NT2/D1 (cell line): Measurements from ENCODE around the gene CORIN.

ENCODE experiments used
- DNase-seq: peaks from one replicate; pipeline ENCODE4 v3.0.0-alpha.2; 2011; ENCODE audit warnings: low read depth, low spot score
- H3K27me3 ChIP-seq: 2 replicates; pipeline ENCODE4 v1.6.0; 2011; ENCODE audit warnings: mild to moderate bottlenecking; ENCODE audit not compliant: insufficient read length, insufficient read depth
- H3K36me3 ChIP-seq: 2 replicates; pipeline ENCODE4 v1.6.1; 2011; ENCODE audit warnings: mild to moderate bottlenecking, low read length, mixed read lengths; ENCODE audit not compliant: insufficient read depth, insufficient read length
- H3K4me1 ChIP-seq: 2 replicates; pipeline ENCODE4 v1.5.1; 2011; ENCODE audit not compliant: insufficient read depth, insufficient read length
- H3K4me3 ChIP-seq: 2 replicates; pipeline ENCODE4 v1.5.1; 2011; ENCODE audit warnings: low read depth; ENCODE audit not compliant: insufficient read length
- H3K9ac ChIP-seq: 2 replicates; pipeline ENCODE4 v1.6.0; 2011; ENCODE audit warnings: low read depth; ENCODE audit not compliant: insufficient read length
- H3K9me3 ChIP-seq: 2 replicates; pipeline ENCODE4 v1.5.1; 2011; ENCODE audit warnings: mild to moderate bottlenecking, low read length; ENCODE audit not compliant: insufficient read depth
- SUZ12 ChIP-seq: IDR thresholded peaks from 2 replicates; pipeline ENCODE4 v1.6.1; 2011; ENCODE audit not compliant: insufficient read length, insufficient read depth; ENCODE audit errors: extremely low read depth
- YY1 ChIP-seq: IDR thresholded peaks from 2 replicates; pipeline ENCODE4 v1.6.1; 2011; ENCODE audit not compliant: insufficient read length, insufficient read depth
- ZNF274 ChIP-seq: IDR thresholded peaks from 2 replicates; pipeline ENCODE4 v1.6.1; 2011; ENCODE audit warnings: mild to moderate bottlenecking, low read depth, low read length

Gene CORIN

DNA sequence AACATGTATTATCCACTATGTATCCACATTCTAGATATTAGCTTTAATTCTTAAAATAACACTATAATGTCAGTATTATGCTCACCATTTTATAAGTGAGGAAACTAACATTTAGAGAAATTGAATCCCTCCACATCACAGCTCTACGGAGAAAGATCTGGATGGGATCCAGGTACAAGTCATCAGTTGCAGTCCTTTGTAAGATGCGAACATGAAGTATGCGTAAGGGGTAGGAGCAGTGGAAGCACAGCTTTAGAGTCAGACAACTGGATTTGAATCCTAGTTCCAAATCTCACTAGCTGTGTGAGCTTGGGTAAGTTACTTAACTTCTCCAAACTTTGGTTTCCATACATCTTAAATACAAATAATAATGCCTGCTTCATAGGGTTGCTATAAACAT is 190.3 kb downstream of the CORIN start:
- no peak for DNase-seq
- no peaks in the 10 kb centered on the region for H3K27me3 ChIP-seq
- no peak overlapping the region for H3K9ac ChIP-seq
- no peaks in the 10 kb centered on the region for H3K4me1 ChIP-seq
- H3K9me3 ChIP-seq, result no peaks in the 10 kb centered on the region
- no peaks in the 10 kb centered on the region for H3K36me3 ChIP-seq
- H3K4me3 ChIP-seq, result no peak overlapping the region
- TF ChIP-seq SUZ12 (no peak), YY1 (no peak), ZNF274 (no peak)

DNA sequence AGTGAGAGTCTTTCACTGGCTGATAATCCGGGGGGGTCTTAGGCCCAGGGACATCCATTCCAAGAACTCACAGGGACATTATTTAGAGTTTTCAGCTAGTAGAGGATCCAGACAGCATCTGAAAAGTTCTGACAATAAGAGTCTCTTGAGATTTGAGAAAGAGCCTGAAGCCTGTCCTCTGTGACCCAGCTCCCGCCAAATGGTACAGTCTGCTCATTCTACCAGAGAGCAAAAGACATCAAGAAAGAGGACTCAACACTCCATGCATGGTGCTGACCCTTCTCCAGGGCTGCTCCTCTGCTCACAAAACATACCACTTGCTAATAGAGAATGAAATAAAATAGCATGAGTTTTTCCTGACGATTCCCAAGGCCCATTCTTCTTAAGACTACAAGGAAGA is 190.8 kb downstream of the CORIN start:
- Histone ChIP-seq H3K4me1 (no peaks in the 10 kb centered on the region), H3K36me3 (no peaks in the 10 kb centered on the region), H3K9me3 (no peaks in the 10 kb centered on the region), H3K9ac (no peak overlapping the region), H3K27me3 (no peaks in the 10 kb centered on the region), H3K4me3 (no peak overlapping the region)
- no peak for DNase-seq
- no peak for TF ChIP-seq SUZ12
- no peak for TF ChIP-seq YY1
- no peak for TF ChIP-seq ZNF274

DNA sequence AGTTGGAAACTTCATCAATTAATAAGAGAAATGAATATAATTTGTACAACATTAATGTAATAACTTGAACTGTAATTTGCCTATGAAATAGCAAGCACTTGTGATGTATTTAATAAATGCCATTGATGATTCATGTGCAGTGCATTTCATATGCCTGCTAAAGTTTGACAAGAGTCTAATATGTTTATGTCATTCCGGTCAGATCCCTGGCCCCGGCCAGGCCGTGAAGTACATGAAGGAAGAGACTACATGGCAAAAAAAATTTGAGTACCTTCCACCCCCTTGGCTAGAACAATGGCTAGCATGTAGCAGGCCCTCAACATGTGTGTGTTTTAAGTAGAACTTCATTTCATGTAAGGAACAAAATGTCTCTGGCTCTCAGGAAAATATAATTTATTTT is 191.5 kb downstream of the CORIN start:
- Histone ChIP-seq H3K4me3 (no peak overlapping the region), H3K4me1 (no peaks in the 10 kb centered on the region), H3K27me3 (no peaks in the 10 kb centered on the region), H3K9ac (no peak overlapping the region), H3K9me3 (no peaks in the 10 kb centered on the region), H3K36me3 (no peaks in the 10 kb centered on the region)
- no peak for DNase-seq
- no peak for TF ChIP-seq SUZ12
- TF ChIP-seq YY1, result no peak
- no peak for TF ChIP-seq ZNF274

DNA sequence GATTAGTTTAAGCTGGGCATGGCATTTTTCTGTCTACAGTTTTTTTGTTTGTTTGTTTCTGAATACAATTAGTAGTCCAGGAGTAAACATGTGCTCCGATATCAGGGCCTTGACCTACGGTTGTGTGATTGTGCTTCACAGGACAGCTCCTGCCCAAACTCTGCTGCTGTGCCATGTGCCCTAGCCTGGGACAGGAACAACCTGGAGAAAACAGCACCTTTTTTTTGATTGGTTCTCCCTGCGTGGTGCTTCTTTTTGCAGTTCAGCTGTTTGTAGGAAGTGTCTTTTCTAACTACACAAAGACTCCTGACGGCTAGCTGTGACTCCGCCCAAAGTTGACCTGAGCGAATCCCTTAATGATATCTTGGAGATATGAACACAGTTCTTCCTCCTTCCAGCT is 194.0 kb downstream of the CORIN start:
- Histone ChIP-seq H3K9ac (no peak overlapping the region), H3K4me3 (no peak overlapping the region), H3K4me1 (no peaks in the 10 kb centered on the region), H3K9me3 (no peaks in the 10 kb centered on the region), H3K36me3 (no peaks in the 10 kb centered on the region), H3K27me3 (no peaks in the 10 kb centered on the region)
- no peak for DNase-seq
- TF ChIP-seq YY1 (no peak), ZNF274 (no peak), SUZ12 (no peak)

DNA sequence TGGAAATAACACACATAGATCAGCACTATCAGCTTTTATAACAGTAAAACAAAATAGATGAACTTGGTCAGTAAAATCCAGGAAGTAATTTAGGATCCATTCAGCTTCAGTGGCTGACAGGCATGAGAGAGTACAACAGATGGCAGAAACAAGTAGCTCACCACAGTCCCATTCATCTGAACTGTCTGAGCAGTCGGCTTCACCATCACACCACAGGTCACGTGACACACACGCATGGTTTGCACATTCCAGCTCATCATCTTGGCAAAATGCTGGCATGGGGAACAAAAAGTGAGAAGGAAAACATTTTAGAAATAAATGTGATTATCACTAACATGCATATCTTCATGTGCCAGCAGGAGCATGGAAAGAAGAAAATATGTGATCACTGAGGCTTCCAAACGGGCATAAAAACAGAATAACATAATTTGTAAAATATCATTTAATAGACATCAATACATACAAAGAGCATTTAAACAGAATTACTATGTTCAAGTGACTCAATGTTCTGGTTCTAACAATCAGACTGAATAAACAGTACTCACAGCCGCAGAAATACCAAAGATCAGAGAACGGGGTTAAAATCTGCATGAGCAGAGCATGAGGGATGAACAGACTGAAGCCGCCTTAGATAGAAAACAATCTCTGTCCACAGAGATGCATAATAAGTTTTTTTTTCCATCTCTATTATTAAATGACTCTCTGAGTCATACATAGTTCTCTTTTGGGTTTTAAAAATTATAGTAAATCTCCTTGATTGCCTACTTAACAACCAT is 194.7 kb downstream of the CORIN start:
- Histone ChIP-seq H3K9me3 (no peaks in the 10 kb centered on the region), H3K4me3 (no peak overlapping the region), H3K27me3 (no peaks in the 10 kb centered on the region), H3K36me3 (no peaks in the 10 kb centered on the region), H3K4me1 (no peaks in the 10 kb centered on the region), H3K9ac (no peak overlapping the region)
- DNase-seq, result no peak
- no peak for TF ChIP-seq SUZ12
- no peak for TF ChIP-seq YY1
- TF ChIP-seq ZNF274, result no peak

DNA sequence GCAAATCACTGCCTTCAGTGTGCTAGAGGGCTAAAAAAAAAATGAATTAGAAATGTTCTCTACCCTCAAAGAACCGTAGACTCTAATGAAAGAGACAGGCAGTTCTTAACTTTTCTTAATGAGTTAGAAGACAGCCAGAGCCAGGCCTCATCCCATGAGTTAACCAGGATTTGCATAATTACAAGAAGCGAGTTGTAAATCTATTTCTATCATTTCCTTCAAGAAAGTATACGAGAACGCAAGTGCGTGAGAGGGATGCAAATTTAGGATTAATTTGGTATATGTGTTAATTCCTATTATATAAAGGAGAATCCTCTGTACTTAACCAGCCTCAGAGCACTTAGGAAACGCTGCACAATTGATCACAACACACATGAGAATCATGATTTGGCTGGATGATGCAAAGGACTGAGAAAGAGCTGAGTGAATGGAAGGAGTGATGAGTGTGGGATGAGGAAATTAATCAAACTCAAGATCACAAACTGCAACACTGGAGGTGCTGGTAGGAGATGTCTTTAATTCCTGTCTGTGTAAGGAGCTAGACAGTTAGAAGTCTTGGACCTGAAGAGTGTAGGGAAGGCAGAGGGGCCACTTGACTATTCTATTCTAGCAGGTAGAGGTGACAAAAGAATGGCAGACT is 195.6 kb downstream of the CORIN start:
- Histone ChIP-seq H3K9me3 (no peaks in the 10 kb centered on the region; the same call in 1 of the 2 replicates), H3K4me1 (no peaks in the 10 kb centered on the region), H3K27me3 (no peaks in the 10 kb centered on the region), H3K9ac (no peak overlapping the region), H3K4me3 (no peak overlapping the region), H3K36me3 (no peaks in the 10 kb centered on the region)
- no peak for DNase-seq
- no peak for TF ChIP-seq ZNF274
- TF ChIP-seq SUZ12, result no peak
- no peak for TF ChIP-seq YY1

DNA sequence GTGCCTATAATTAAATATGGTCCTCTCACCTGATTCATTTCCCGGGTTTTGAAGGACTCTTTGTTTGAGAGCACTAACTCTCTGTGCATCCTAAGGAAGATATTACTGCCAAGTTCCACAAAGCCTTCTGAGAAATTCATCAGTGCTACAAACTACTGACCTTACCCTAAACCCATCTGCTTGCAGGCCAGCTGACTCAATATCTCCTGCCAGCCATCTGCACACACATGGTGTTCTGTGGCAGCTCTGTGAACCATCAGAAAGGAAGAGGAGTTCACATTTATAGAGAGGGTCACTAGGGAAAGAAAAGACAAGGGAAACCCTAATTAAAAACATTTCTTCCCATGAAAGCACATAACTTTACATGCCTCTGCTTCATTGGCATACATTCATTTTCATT is 196.1 kb downstream of the CORIN start:
- no peaks in the 10 kb centered on the region for H3K27me3 ChIP-seq
- TF ChIP-seq YY1, result no peak
- no peak for TF ChIP-seq ZNF274
- no peak for TF ChIP-seq SUZ12
- no peaks in the 10 kb centered on the region for H3K4me1 ChIP-seq
- no peak overlapping the region for H3K9ac ChIP-seq
- H3K36me3 ChIP-seq, result no peaks in the 10 kb centered on the region
- H3K4me3 ChIP-seq, result no peak overlapping the region
- H3K9me3 ChIP-seq, result no peaks in the 10 kb centered on the region; the same call in 1 of the 2 replicates
- DNase-seq, result no peak
